ENCODE measurements around the gene TUBA3E. TPM values are rescaled to one million over a fixed set of nuclear protein-coding genes. Genes with fewer than 3 reads are reported as not detected.
"Not testable (repeated sequence)": the region's sequence is repeated elsewhere in the genome, so short reads cannot be mapped to it uniquely, and the experiment has no call there.

TUBA3E gene
- total and polyA plus RNA-seq, 4 donors, result 1.3 TPM; not detected in 3

GRCh38 chr2:130202518-130202917, 4.3 kb upstream of the TUBA3E start:
- DNase-seq; intact Hi-C loops (cut with DNase I); H3K27ac ChIP-seq (ENCODE audit: low read depth in 1 of 2, low read length in 2 of 2); H3K9me3 ChIP-seq (ENCODE audit: control insufficient read depth, low read length); ATAC-seq (ENCODE audit: low FRiP score); H3K4me1 ChIP-seq (ENCODE audit: control insufficient read depth in 1 of 2, insufficient read depth in 2 of 2, low read length in 2 of 2); H3K4me3 ChIP-seq (ENCODE audit: low read length in 2 of 2); H3K36me3 ChIP-seq (ENCODE audit: control insufficient read depth in 1 of 2, insufficient read depth in 2 of 2, low read length in 1 of 2); H3K27me3 ChIP-seq (ENCODE audit: control insufficient read depth in 1 of 2, insufficient read depth in 2 of 2, low read length in 1 of 2): not testable (repeated sequence)
- WGBS, 2 donors, result 49 to 78% methylated on average over 4 to 5 of the region's 7 CpGs

GRCh38 chr2:130196052-130196451, 2.2 kb downstream of the TUBA3E start:
- intact Hi-C loops (cut with DNase I); H3K27me3 ChIP-seq (ENCODE audit: control insufficient read depth in 1 of 2, insufficient read depth in 2 of 2, low read length in 1 of 2); H3K27ac ChIP-seq (ENCODE audit: low read depth in 1 of 2, low read length in 2 of 2); H3K36me3 ChIP-seq (ENCODE audit: control insufficient read depth in 1 of 2, insufficient read depth in 2 of 2, low read length in 1 of 2); H3K9me3 ChIP-seq (ENCODE audit: control insufficient read depth, low read length); DNase-seq; ATAC-seq (ENCODE audit: low FRiP score); H3K4me3 ChIP-seq (ENCODE audit: low read length in 2 of 2); H3K4me1 ChIP-seq (ENCODE audit: control insufficient read depth in 1 of 2, insufficient read depth in 2 of 2, low read length in 2 of 2): not testable (repeated sequence)
- 72 to 87% methylated on average over 7 to 12 of the region's 13 CpGs for WGBS, 2 donors

GRCh38 chr2:130195089-130195635, 3.1 kb downstream of the TUBA3E start:
- DNase-seq; H3K4me3 ChIP-seq (ENCODE audit: low read length in 2 of 2); H3K36me3 ChIP-seq (ENCODE audit: control insufficient read depth in 1 of 2, insufficient read depth in 2 of 2, low read length in 1 of 2); H3K27ac ChIP-seq (ENCODE audit: low read depth in 1 of 2, low read length in 2 of 2); intact Hi-C loops (cut with DNase I); H3K27me3 ChIP-seq (ENCODE audit: control insufficient read depth in 1 of 2, insufficient read depth in 2 of 2, low read length in 1 of 2); ATAC-seq (ENCODE audit: low FRiP score); H3K9me3 ChIP-seq (ENCODE audit: control insufficient read depth, low read length); H3K4me1 ChIP-seq (ENCODE audit: control insufficient read depth in 1 of 2, insufficient read depth in 2 of 2, low read length in 2 of 2): not testable (repeated sequence)
- WGBS, 2 donors, result 72 to 78% methylated on average over 8 to 9 of the region's 9 CpGs

GRCh38 chr2:130193824-130194223, 4.4 kb downstream of the TUBA3E start:
- intact Hi-C loops (cut with DNase I); H3K4me3 ChIP-seq (ENCODE audit: low read length in 2 of 2); H3K27me3 ChIP-seq (ENCODE audit: control insufficient read depth in 1 of 2, insufficient read depth in 2 of 2, low read length in 1 of 2); H3K4me1 ChIP-seq (ENCODE audit: control insufficient read depth in 1 of 2, insufficient read depth in 2 of 2, low read length in 2 of 2); ATAC-seq (ENCODE audit: low FRiP score); H3K9me3 ChIP-seq (ENCODE audit: control insufficient read depth, low read length); DNase-seq; H3K36me3 ChIP-seq (ENCODE audit: control insufficient read depth in 1 of 2, insufficient read depth in 2 of 2, low read length in 1 of 2); H3K27ac ChIP-seq (ENCODE audit: low read depth in 1 of 2, low read length in 2 of 2): not testable (repeated sequence)
- WGBS, 2 donors, result 88 to 91% methylated on average over 19 to 22 of the region's 22 CpGs

- H3K27me3 ChIP-seq (ENCODE audit: control insufficient read depth in 1 of 2, insufficient read depth in 2 of 2, low read length in 1 of 2); ATAC-seq (ENCODE audit: low FRiP score); H3K36me3 ChIP-seq (ENCODE audit: control insufficient read depth in 1 of 2, insufficient read depth in 2 of 2, low read length in 1 of 2); H3K9me3 ChIP-seq (ENCODE audit: control insufficient read depth, low read length); H3K27ac ChIP-seq (ENCODE audit: low read depth in 1 of 2, low read length in 2 of 2); intact Hi-C loops (cut with DNase I); H3K4me3 ChIP-seq (ENCODE audit: low read length in 2 of 2); H3K4me1 ChIP-seq (ENCODE audit: control insufficient read depth in 1 of 2, insufficient read depth in 2 of 2, low read length in 2 of 2); DNase-seq: not testable (repeated sequence)
- WGBS, 2 donors, result 71 to 85% methylated on average over 3 of the region's 3 CpGs
These were observed 5.8 kb downstream of the TUBA3E start for GRCh38 chr2:130192451-130192850.

- H3K9me3 ChIP-seq (ENCODE audit: control insufficient read depth, low read length); ATAC-seq (ENCODE audit: low FRiP score); H3K27ac ChIP-seq (ENCODE audit: low read depth in 1 of 2, low read length in 2 of 2); DNase-seq; H3K4me3 ChIP-seq (ENCODE audit: low read length in 2 of 2); H3K4me1 ChIP-seq (ENCODE audit: control insufficient read depth in 1 of 2, insufficient read depth in 2 of 2, low read length in 2 of 2); intact Hi-C loops (cut with DNase I); H3K36me3 ChIP-seq (ENCODE audit: control insufficient read depth in 1 of 2, insufficient read depth in 2 of 2, low read length in 1 of 2); H3K27me3 ChIP-seq (ENCODE audit: control insufficient read depth in 1 of 2, insufficient read depth in 2 of 2, low read length in 1 of 2): not testable (repeated sequence)
- WGBS, 2 donors, result 92 to 93% methylated on average over 6 of the region's 6 CpGs
These were observed 6.9 kb downstream of the TUBA3E start for GRCh38 chr2:130191319-130191718.

GRCh38 chr2:130190237-130190636, 8.0 kb downstream of the TUBA3E start:
- intact Hi-C loops (cut with DNase I), result no loop called here
- Histone ChIP-seq H3K9me3 (ENCODE audit: control insufficient read depth, low read length) (no peaks in the 10 kb centered on the region), H3K27ac (ENCODE audit: low read depth in 1 of 2, low read length in 2 of 2) (no peak overlapping the region), H3K36me3 (ENCODE audit: control insufficient read depth in 1 of 2, insufficient read depth in 2 of 2, low read length in 1 of 2) (peaks cover 0 to 3% of the 10 kb centered on the region in 2 donors), H3K27me3 (ENCODE audit: control insufficient read depth in 1 of 2, insufficient read depth in 2 of 2, low read length in 1 of 2) (no peaks in the 10 kb centered on the region), H3K4me3 (ENCODE audit: low read length in 2 of 2) (no peak overlapping the region), H3K4me1 (ENCODE audit: control insufficient read depth in 1 of 2, insufficient read depth in 2 of 2, low read length in 2 of 2) (no peaks in the 10 kb centered on the region)
- no peak for ATAC-seq (ENCODE audit: low FRiP score)
- DNase-seq, result no peak
- 85 to 86% methylated on average over 15 of the region's 15 CpGs for WGBS, 2 donors

- ATAC-seq (ENCODE audit: low FRiP score); H3K36me3 ChIP-seq (ENCODE audit: control insufficient read depth in 1 of 2, insufficient read depth in 2 of 2, low read length in 1 of 2); DNase-seq; H3K9me3 ChIP-seq (ENCODE audit: control insufficient read depth, low read length); H3K27ac ChIP-seq (ENCODE audit: low read depth in 1 of 2, low read length in 2 of 2); H3K4me1 ChIP-seq (ENCODE audit: control insufficient read depth in 1 of 2, insufficient read depth in 2 of 2, low read length in 2 of 2); H3K4me3 ChIP-seq (ENCODE audit: low read length in 2 of 2); H3K27me3 ChIP-seq (ENCODE audit: control insufficient read depth in 1 of 2, insufficient read depth in 2 of 2, low read length in 1 of 2): not testable (repeated sequence)
- intact Hi-C loops (cut with DNase I), result loop anchor here in 1 of 2 donors (10.0 kb wide), 1 partner anchor 1296 kb away; no protein-coding TSS in a partner anchor
- WGBS, 2 donors, result 66 to 74% methylated on average over 3 to 4 of the region's 4 CpGs
These were observed 9.3 kb downstream of the TUBA3E start for GRCh38 chr2:130188958-130189357.
